HCT116 (cell line): ENCODE data around the gene PLEKHN1. TPM values are rescaled to one million over a fixed set of nuclear protein-coding genes. Genes with fewer than 3 reads are reported as not detected.

Source experiments
- ATAC-seq: fragments of 200-7000 bp; cut with Tn5 transposase; 2 replicates; pipeline ENCODE4 v1.9.1; 2020; ENCODE audit warnings: mild to moderate bottlenecking, moderate library complexity
- BruUV-seq: library from RNA; stranded (reverse); fragments of 400-500 nt; replicated peaks from 2 replicates; lab custom pipeline; 2021; lab: Mats Ljungman, UMichigan
- CTCF ChIA-PET: fragments of 300-600 bp; sonication (Branson Sonifier 250); formaldehyde crosslinking; loops from one replicate; lab custom pipeline; 2021; ENCODE audit warnings: antibody characterized with exemption; lab: Charles Lee
- POLR2A ChIA-PET: fragments of 300-600, 350-600 bp; sonication (Branson Sonifier 250); formaldehyde crosslinking; loops from one replicate; lab custom pipeline; 2021; ENCODE audit warnings: antibody characterized with exemption; lab: Charles Lee
- RAD21 ChIA-PET, 2 experiments: fragments of 300-600 bp; sonication (Branson Sonifier 250); formaldehyde crosslinking; loops; one replicate each; lab custom pipeline; 2023; ENCODE audit warnings: low total read pairs in 2 of 2; ENCODE audit not compliant: uncharacterized antibody in 2 of 2, unreplicated experiment in 2 of 2, low non-redundant PET in 1 of 2; lab: Charles Lee
- DNase-seq: peaks from one replicate; pipeline ENCODE4 v3.0.0-alpha.2; 2010; ENCODE audit warnings: low read depth, low spot score
- H2AFZ ChIP-seq: fragments of 200-600 bp; shearing (Covaris generic), sonication (generic); 2 replicates; pipeline ENCODE4 v1.6.1; 2017; ENCODE audit warnings: low read depth, mixed run types, mixed read lengths, antibody characterized with exemption, low read length; ENCODE audit not compliant: poor library complexity, severe bottlenecking
- H3K27ac ChIP-seq: 2 replicates; pipeline ENCODE4 v1.5.1; 2012; ENCODE audit warnings: low read depth, low read length
- H3K27me3 ChIP-seq: fragments of 200-600 bp; sonication (generic); 2 replicates; pipeline ENCODE4 v1.6.1; 2016; ENCODE audit warnings: mixed run types, low read length, mixed read lengths; ENCODE audit not compliant: insufficient read depth
- H3K36me3 ChIP-seq, 2 experiments: fragments of 200-500 bp in 1 of 2; fragments of 200-600 bp in 1 of 2; sonication (Bioruptor generic) in 1 of 2; sonication (generic) in 1 of 2; 2 replicates each; pipeline versions ENCODE4 v1.5.1 to v1.6.1; 2014 to 2016; ENCODE audit warnings: low read length in 2 of 2, inconsistent platforms in 1 of 2, mixed read lengths in 1 of 2, mixed run types in 1 of 2; ENCODE audit not compliant: insufficient read depth in 2 of 2, control insufficient read depth in 1 of 2
- H3K4me1 ChIP-seq, 2 experiments: fragments of 200-600 bp in 1 of 2; sonication (generic) in 1 of 2; 2 replicates each; pipeline versions ENCODE4 v1.5.1 to v1.6.1; 2012 to 2017; ENCODE audit warnings: low read length in 2 of 2, inconsistent platforms in 1 of 2, mild to moderate bottlenecking in 1 of 2, mixed read lengths in 1 of 2, mixed run types in 1 of 2, moderate library complexity in 1 of 2; ENCODE audit not compliant: insufficient read depth in 2 of 2, control insufficient read depth in 1 of 2
- H3K4me2 ChIP-seq: fragments of 200-600 bp; sonication (generic); 2 replicates; pipeline ENCODE4 v1.6.1; 2017; ENCODE audit warnings: mixed run types, low read length, mixed read lengths
- H3K4me3 ChIP-seq, 2 experiments: fragments of 200-600 bp in 1 of 2; sonication (generic) in 1 of 2; replicated peaks in 1 of 2; 2 replicates each; pipeline ENCODE4 v1.5.1; 2011 to 2016; ENCODE audit warnings: low read length in 2 of 2, control low read depth in 1 of 2, low read depth in 1 of 2, mild to moderate bottlenecking in 1 of 2, mixed read lengths in 1 of 2, mixed run types in 1 of 2
- H3K79me2 ChIP-seq: fragments of 200-600 bp; sonication (generic); 2 replicates; pipeline ENCODE4 v1.6.1; 2017; ENCODE audit warnings: mild to moderate bottlenecking, mixed run types, low read length, moderate library complexity, mixed read lengths; ENCODE audit not compliant: insufficient read depth
- H3K9ac ChIP-seq: fragments of 200-600 bp; sonication (generic); 2 replicates; pipeline ENCODE4 v1.6.1; 2016; ENCODE audit warnings: low read length, mixed read lengths
- H3K9me2 ChIP-seq: fragments of 200-600 bp; sonication (generic), shearing (Covaris generic); 2 replicates; pipeline ENCODE4 v1.6.1; 2017; ENCODE audit warnings: mixed run types, mild to moderate bottlenecking, moderate library complexity; ENCODE audit not compliant: insufficient read depth
- H3K9me3 ChIP-seq, 2 experiments: fragments of 200-500 bp in 1 of 2; fragments of 200-600 bp in 1 of 2; sonication (Bioruptor generic) in 1 of 2; sonication (generic) in 1 of 2; 2 replicates each; pipeline ENCODE4 v1.6.1; 2014 to 2017; ENCODE audit warnings: low read length in 2 of 2, mixed read lengths in 2 of 2, inconsistent platforms in 1 of 2, low read depth in 1 of 2, mild to moderate bottlenecking in 1 of 2, mixed run types in 1 of 2, moderate library complexity in 1 of 2; ENCODE audit not compliant: control insufficient read depth in 1 of 2, insufficient read depth in 1 of 2
- H4K20me1 ChIP-seq: fragments of 200-600 bp; sonication (generic), shearing (Covaris generic); 2 replicates; pipeline ENCODE4 v1.6.1; 2017; ENCODE audit warnings: mixed run types, mild to moderate bottlenecking, moderate library complexity; ENCODE audit not compliant: insufficient read depth
- CBX3 ChIP-seq: IDR thresholded peaks from 2 replicates; pipeline ENCODE4 v1.6.1; 2012; ENCODE audit warnings: low read depth
- CEBPB ChIP-seq: IDR thresholded peaks from 2 replicates; pipeline ENCODE4 v1.6.1; 2012; ENCODE audit warnings: low read depth
- EGR1 ChIP-seq: IDR thresholded peaks from 2 replicates; pipeline ENCODE4 v1.6.1; 2012; ENCODE audit warnings: low read depth
- ELF1 ChIP-seq: IDR thresholded peaks from 2 replicates; pipeline ENCODE4 v1.6.1; 2012; ENCODE audit warnings: low read depth, borderline replicate concordance
- EZH2 ChIP-seq: fragments of 200-600 bp; sonication (generic); IDR thresholded peaks from 2 replicates; pipeline ENCODE4 v1.6.1; 2017; ENCODE audit warnings: antibody characterized with exemption, mixed run types
- EZH2phosphoT487 ChIP-seq: fragments of 200-600 bp; IDR thresholded peaks from 2 replicates; pipeline ENCODE4 v1.6.1; 2018; ENCODE audit warnings: antibody characterized with exemption, borderline replicate concordance
- FOSL1 ChIP-seq: IDR thresholded peaks from 2 replicates; pipeline ENCODE4 v1.6.1; 2012; ENCODE audit warnings: low read depth
- JUND ChIP-seq: IDR thresholded peaks from 2 replicates; pipeline ENCODE4 v1.6.1; 2012
- POLR2A ChIP-seq: IDR thresholded peaks from 2 replicates; pipeline ENCODE4 v1.7.0; 2011; ENCODE audit warnings: borderline replicate concordance; ENCODE audit not compliant: insufficient read depth, insufficient read length; ENCODE audit errors: extremely low read depth
- POLR2AphosphoS5 ChIP-seq: IDR thresholded peaks from 2 replicates; pipeline ENCODE4 v1.6.1; 2011; ENCODE audit warnings: mild to moderate bottlenecking, low read depth, low read length, moderate library complexity
- SIN3A ChIP-seq: IDR thresholded peaks from 2 replicates; pipeline ENCODE4 v1.6.1; 2012; ENCODE audit warnings: low read depth
- SP1 ChIP-seq: IDR thresholded peaks from 2 replicates; pipeline ENCODE4 v1.6.1; 2012; ENCODE audit warnings: low read depth
- TCF7L2 ChIP-seq: IDR thresholded peaks from 2 replicates; pipeline ENCODE4 v1.7.0; 2011; ENCODE audit warnings: borderline replicate concordance, inconsistent platforms; ENCODE audit not compliant: insufficient read depth, insufficient read length; ENCODE audit errors: extremely low read depth
- YY1 ChIP-seq: IDR thresholded peaks from 2 replicates; pipeline ENCODE4 v1.6.1; 2011; ENCODE audit warnings: low read length, low read depth, moderate library complexity, mild to moderate bottlenecking; ENCODE audit not compliant: insufficient replicate concordance; ENCODE audit errors: extremely low read depth
- ZFX ChIP-seq: fragments of 450-650 bp; IDR thresholded peaks from 2 replicates; pipeline ENCODE4 v1.6.1; 2017
- ZNF274 ChIP-seq: fragments of 200-500 bp; sonication (Bioruptor generic); IDR thresholded peaks from 2 replicates; pipeline ENCODE4 v1.6.1; 2014; ENCODE audit warnings: mild to moderate bottlenecking, low read depth, low read length, inconsistent platforms
- intact Hi-C: fragments of 100-400 bp; cut with micrococcal nuclease; formaldehyde crosslinking; loops from 2 replicates; pipeline ENCODE4 v1.10.0; 2022
- total RNA-seq: library from RNA; stranded (reverse); gene quantifications from one replicate; pipeline ENCODE4 v1.2.1, GENCODE V29; 2021; ENCODE audit not compliant: unreplicated experiment
- TF ChIP-seq, protein P1 (sequence below): IDR thresholded peaks from 2 replicates; pipeline ENCODE4 v1.6.1; 2012
- TF ChIP-seq, protein P2 (sequence below): IDR thresholded peaks from 2 replicates; pipeline ENCODE4 v1.6.1; 2011; ENCODE audit warnings: mild to moderate bottlenecking, low read length, moderate library complexity; ENCODE audit not compliant: insufficient replicate concordance; ENCODE audit errors: extremely low read depth

Gene PLEKHN1
- total RNA-seq, 1 experiment from 2014 or later: 11.6 TPM

DNA sequence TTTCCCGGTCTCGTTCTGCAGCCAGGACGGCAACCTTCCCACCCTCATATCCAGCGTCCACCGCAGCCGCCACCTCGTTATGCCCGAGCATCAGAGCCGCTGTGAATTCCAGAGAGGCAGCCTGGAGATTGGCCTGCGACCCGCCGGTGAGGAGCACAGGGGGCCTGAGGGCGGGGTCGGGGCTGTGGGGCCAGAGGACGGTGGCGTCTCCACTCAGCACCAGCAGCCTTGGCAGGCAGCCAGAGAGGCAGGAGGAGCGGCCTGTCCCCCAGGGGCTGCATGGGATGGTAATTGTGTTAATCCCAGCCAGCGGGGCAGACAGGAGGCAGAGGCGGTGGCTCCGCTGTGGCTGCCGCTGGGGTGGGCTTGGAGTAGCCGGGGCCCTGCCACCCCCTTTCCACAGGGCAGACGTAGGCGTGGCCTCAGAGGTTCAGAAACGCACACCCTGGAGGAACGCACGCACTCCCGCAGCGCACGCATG, 30.5 kb upstream of the PLEKHN1 start:
- ATAC-seq (no peak), DNase-seq (no peak)
- H3K9me2 ChIP-seq: no peaks in the 10 kb centered on the region
- peaks cover 32 to 39% of the 10 kb centered on the region in 2 experiments for H3K4me1 ChIP-seq
- CTCF ChIA-PET: no interaction called here
- TF ChIP-seq SP1 (no peak), CEBPB (no peak), SIN3A (no peak), TCF7L2 (no peak)
- BruUV-seq: no TSS peak
- H3K4me2 ChIP-seq: no peak overlapping the region
- H2AFZ ChIP-seq: no peak overlapping the region
- H3K9me3 ChIP-seq: no peaks in the 10 kb centered on the region
- RAD21 ChIA-PET: no interaction called here
- no peaks in the 10 kb centered on the region for H3K36me3 ChIP-seq
- no peak overlapping the region for H3K9ac ChIP-seq
- H3K27ac ChIP-seq: no peak overlapping the region
- no peaks in the 10 kb centered on the region for H3K79me2 ChIP-seq
- no peaks in the 10 kb centered on the region for H4K20me1 ChIP-seq
- H3K27me3 ChIP-seq: peaks cover 13% of the 10 kb centered on the region; the same call in 1 of the 2 replicates
- H3K4me3 ChIP-seq: no peak overlapping the region
- POLR2A ChIA-PET: no interaction called here
- intact Hi-C loops: no loop called here

DNA sequence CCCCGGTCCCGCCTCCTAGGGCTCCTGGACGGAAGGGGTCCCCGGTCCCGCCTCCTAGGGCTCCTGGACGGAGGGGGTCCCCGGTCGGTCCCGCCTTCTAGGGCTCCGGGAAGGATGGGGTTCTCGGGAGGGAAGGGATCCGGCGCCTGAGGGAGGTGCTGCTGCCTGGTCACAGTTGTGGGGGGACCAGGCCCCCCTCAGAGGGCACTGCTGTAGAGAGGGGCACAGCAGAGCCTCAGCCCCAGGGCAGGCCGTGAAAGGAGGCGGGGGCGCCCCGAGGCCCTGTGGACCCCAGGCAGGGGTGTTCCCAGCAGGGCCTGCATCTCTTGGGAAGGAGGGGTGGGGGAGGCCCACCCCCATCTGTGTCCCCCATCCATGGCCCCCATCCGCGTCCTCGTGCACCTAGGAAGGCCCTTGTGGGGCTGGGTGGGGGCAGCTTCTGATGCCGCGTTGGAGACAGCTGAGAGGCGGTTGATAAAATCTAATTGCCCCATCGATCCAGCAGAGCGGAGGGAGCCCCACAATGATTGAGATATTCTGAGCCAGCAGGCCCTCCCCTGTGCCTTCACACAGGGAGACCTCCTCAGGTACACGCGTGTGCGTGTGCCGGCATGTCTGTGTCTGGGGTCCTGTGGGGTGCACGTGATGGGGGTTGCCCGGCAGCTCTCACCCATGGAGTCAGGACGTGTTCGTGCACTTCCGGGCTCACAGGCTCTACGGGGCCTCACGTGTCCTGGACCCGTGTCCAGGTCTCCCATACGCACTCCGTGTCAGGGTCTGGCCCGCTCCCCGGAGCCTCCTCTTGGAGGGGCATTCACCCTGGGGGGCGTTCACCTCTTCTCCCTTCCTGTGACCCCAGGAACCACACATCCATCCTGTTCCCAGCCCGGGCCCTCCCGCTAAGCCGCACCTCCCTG, 29.7 kb upstream of the PLEKHN1 start:
- H2AFZ ChIP-seq: no peak overlapping the region
- no peaks in the 10 kb centered on the region for H4K20me1 ChIP-seq
- no peaks in the 10 kb centered on the region for H3K9me3 ChIP-seq
- H3K4me2 ChIP-seq: no peak overlapping the region
- no TSS peak for BruUV-seq
- ATAC-seq (no peak), DNase-seq (no peak)
- H3K9me2 ChIP-seq: no peaks in the 10 kb centered on the region
- no peak overlapping the region for H3K9ac ChIP-seq
- H3K79me2 ChIP-seq: no peaks in the 10 kb centered on the region
- ChIA-PET POLR2A (no interaction called here), RAD21 (no interaction called here), CTCF (no interaction called here)
- H3K27me3 ChIP-seq: peaks cover 18% of the 10 kb centered on the region; the same call in 1 of the 2 replicates
- H3K27ac ChIP-seq: no peak overlapping the region
- intact Hi-C loops: no loop called here
- H3K4me3 ChIP-seq: no peak overlapping the region
- H3K4me1 ChIP-seq: peaks cover 40 to 47% of the 10 kb centered on the region in 2 experiments
- H3K36me3 ChIP-seq: no peaks in the 10 kb centered on the region
- no peak for TF ChIP-seq EGR1
- TF ChIP-seq TCF7L2: no peak
- TF ChIP-seq SIN3A: no peak
- no peak for TF ChIP-seq CBX3
- TF ChIP-seq, protein P1, sequence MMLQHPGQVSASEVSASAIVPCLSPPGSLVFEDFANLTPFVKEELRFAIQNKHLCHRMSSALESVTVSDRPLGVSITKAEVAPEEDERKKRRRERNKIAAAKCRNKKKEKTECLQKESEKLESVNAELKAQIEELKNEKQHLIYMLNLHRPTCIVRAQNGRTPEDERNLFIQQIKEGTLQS: no peak
- TF ChIP-seq ZFX: no peak
- TF ChIP-seq EZH2phosphoT487: no peak
- no peak for TF ChIP-seq POLR2AphosphoS5
- TF ChIP-seq CEBPB: no peak
- TF ChIP-seq SP1: no peak
- TF ChIP-seq POLR2A: no peak
- no peak for TF ChIP-seq ELF1
- TF ChIP-seq, protein P2, sequence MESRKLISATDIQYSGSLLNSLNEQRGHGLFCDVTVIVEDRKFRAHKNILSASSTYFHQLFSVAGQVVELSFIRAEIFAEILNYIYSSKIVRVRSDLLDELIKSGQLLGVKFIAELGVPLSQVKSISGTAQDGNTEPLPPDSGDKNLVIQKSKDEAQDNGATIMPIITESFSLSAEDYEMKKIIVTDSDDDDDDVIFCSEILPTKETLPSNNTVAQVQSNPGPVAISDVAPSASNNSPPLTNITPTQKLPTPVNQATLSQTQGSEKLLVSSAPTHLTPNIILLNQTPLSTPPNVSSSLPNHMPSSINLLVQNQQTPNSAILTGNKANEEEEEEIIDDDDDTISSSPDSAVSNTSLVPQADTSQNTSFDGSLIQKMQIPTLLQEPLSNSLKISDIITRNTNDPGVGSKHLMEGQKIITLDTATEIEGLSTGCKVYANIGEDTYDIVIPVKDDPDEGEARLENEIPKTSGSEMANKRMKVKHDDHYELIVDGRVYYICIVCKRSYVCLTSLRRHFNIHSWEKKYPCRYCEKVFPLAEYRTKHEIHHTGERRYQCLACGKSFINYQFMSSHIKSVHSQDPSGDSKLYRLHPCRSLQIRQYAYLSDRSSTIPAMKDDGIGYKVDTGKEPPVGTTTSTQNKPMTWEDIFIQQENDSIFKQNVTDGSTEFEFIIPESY: no peak
- no peak for TF ChIP-seq ZNF274
- TF ChIP-seq FOSL1: no peak
- TF ChIP-seq JUND: no peak
- no peak for TF ChIP-seq EZH2
- TF ChIP-seq YY1: no peak
